ENCODE results near the gene IFT43. TPM values are rescaled to one million over a fixed set of nuclear protein-coding genes. Genes with fewer than 3 reads are reported as not detected.

IFT43 gene
- total RNA-seq, 2 experiments from 2014 or later = 14.1 to 15.0 TPM

GRCh38 chr14:75981426-75982265, 3.9 kb upstream of the IFT43 start, which contains the start of gene TGFB3:
Gene TGFB3, minus strand, starts transcription at chr14:75981995. Its CDS starts 1,102 bp downstream, at chr14:75980893.
- peaks cover 45% of the 10 kb centered on the region for H3K4me1 Mint-ChIP-seq (ENCODE audit: low read depth)
- peak within 1 kb of the TSS; percentile 72 for H3K4me3 Mint-ChIP-seq
- no peaks in the 10 kb centered on the region for H3K36me3 Mint-ChIP-seq
- no peaks in the 10 kb centered on the region for H3K9me3 Mint-ChIP-seq
- intact Hi-C loops (cut with micrococcal nuclease) = loop anchor here (1.0 to 2.0 kb wide), 4 partner anchors 75 to 405 kb away; partner anchors contain the start of gene TTLL5
- ChIA-PET CTCF (interaction anchor here (0.6 to 12.0 kb wide), 17 partner anchors 11 to 1334 kb away, joined by 3 to 181 read pairs (median 4); partner anchors contain the start of gene FLVCR2), POLR2A (interaction anchor here (1.4 kb wide), 1 partner anchor 321 kb away, joined by 5 read pairs; the partner anchor contains the start of genes ERG28 and TTLL5)
- peak within 1 kb of the TSS; percentile 68 for H3K27ac Mint-ChIP-seq
- H3K27me3 Mint-ChIP-seq = peaks cover 2% of the 10 kb centered on the region
- DNase-seq = peak; percentile 67

DNA sequence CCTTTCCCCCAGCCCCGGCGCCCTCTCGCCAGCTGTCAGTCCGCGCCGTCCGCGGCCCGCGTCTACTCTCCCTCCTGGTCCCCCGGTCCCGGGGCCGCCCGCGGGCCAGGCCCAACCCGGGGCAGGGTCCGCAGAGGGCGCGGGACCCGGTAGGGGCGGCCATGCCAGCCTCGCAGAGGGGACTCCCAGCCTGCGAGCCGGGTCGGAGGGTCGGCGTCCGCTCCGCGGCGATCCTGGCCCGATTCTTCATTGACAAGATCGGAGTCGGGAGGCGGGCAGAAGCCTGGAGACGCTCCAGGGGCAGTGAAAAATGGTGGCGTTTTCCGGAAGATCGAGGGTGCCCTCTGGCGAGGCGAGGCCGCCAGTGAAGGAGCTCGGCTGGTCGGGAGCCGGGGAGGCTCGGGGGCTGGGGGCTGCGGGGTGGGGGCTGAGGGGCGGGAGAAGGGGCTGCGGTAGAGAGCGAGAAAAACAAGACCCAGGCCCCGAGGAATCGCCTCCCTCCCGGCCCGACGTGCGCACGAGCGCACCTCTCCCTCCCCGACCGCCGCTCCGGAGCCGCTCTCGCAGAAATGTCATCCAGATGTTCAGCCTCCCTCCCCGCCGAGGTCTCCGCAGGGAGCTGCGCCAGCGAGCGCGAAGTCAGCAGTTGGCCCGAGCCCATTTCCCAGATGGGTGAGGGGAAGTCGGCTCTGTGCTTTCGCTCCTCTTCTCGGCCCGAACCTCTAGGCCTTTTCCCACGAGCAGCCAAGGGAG, 3.1 kb upstream of the IFT43 start:
- no peaks in the 10 kb centered on the region for H3K36me3 Mint-ChIP-seq
- no peak overlapping the region for H3K27ac Mint-ChIP-seq
- H3K9me3 Mint-ChIP-seq = no peaks in the 10 kb centered on the region
- ChIA-PET CTCF (interaction anchor here (0.5 to 12.0 kb wide), 28 partner anchors 9 to 406 kb away, joined by 3 to 181 read pairs (median 3); partner anchors contain the start of gene FLVCR2), POLR2A (interaction anchor here (0.8 to 1.4 kb wide), 2 partner anchors 179 to 322 kb away, joined by 3 to 5 read pairs; partner anchors contain the start of genes ERG28 and TTLL5)
- intact Hi-C loops (cut with micrococcal nuclease) = loop anchor here (1.0 to 2.0 kb wide), 4 partner anchors 76 to 406 kb away; partner anchors contain the start of gene TTLL5
- H3K4me3 Mint-ChIP-seq = peak overlapping the region; percentile 72
- H3K27me3 Mint-ChIP-seq = peaks cover 2% of the 10 kb centered on the region
- DNase-seq = peak; percentile 84
- peaks cover 47% of the 10 kb centered on the region for H3K4me1 Mint-ChIP-seq (ENCODE audit: low read depth)

DNA sequence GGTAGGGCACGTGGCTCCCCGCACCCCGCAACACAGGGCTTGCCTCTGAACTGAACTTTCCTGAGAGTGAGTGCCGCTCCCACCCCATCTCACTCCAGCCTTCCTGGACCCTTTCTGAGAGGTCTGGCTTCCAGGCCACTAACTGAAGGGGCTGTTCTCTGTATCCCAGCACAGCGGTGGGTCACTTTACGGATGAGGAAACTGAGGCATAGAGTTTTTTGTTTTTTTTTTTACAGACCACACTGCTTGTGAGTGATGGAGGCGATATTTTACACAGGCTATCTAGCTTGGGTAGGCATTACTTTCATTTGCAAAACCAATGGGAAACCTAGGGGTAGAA, 2.6 kb upstream of the IFT43 start:
- Mint-ChIP-seq H3K27ac (no peak overlapping the region), H3K4me3 (peak overlapping the region; percentile 63), H3K27me3 (peaks cover 2% of the 10 kb centered on the region), H3K9me3 (no peaks in the 10 kb centered on the region), H3K4me1 (ENCODE audit: low read depth) (peaks cover 47% of the 10 kb centered on the region), H3K36me3 (no peaks in the 10 kb centered on the region)
- intact Hi-C loops (cut with micrococcal nuclease) = loop anchor here (2.0 kb wide), 1 partner anchor 406 kb away; no protein-coding TSS in a partner anchor
- DNase-seq = no peak
- ChIA-PET CTCF (interaction anchor here (0.5 to 12.0 kb wide), 26 partner anchors 10 to 406 kb away, joined by 3 to 181 read pairs (median 3); partner anchors contain the start of gene FLVCR2), POLR2A (interaction anchor here (0.8 to 1.4 kb wide), 2 partner anchors 179 to 322 kb away, joined by 3 to 5 read pairs; partner anchors contain the start of genes ERG28 and TTLL5)

DNA sequence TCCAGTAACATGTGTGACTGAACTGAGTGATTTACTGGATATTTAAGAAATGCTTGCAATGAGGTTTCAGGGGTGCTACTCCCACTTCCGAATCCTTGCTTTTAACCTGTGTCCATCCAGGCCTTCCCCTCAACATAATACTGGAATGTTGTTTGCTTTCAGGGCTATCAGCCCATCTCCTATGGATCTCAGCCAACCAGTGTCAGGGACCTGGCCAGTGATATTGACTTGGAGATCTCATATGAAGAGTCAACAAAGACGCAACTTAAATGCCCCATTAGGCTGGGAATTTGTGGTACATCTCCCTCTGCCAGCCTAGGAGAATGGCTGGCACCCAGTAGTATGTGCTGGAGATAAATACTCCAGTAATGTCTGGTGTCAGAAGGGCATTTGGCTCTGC, 889 bp upstream of the IFT43 start:
- peaks cover 2% of the 10 kb centered on the region for H3K27me3 Mint-ChIP-seq
- no peak overlapping the region for H3K4me3 Mint-ChIP-seq
- H3K36me3 Mint-ChIP-seq = no peaks in the 10 kb centered on the region
- H3K4me1 Mint-ChIP-seq (ENCODE audit: low read depth) = peaks cover 34% of the 10 kb centered on the region
- ChIA-PET CTCF (interaction anchor here (0.7 to 12.0 kb wide), 4 partner anchors 78 to 274 kb away, joined by 3 to 181 read pairs (median 70); no protein-coding TSS in a partner anchor), POLR2A (no interaction called here)
- no peaks in the 10 kb centered on the region for H3K9me3 Mint-ChIP-seq
- intact Hi-C loops (cut with micrococcal nuclease) = loop anchor here (1.0 kb wide), 1 partner anchor 168 kb away; no protein-coding TSS in a partner anchor
- no peak for DNase-seq
- no peak overlapping the region for H3K27ac Mint-ChIP-seq

- CTCF ChIA-PET = interaction anchor here (11.8 to 12.0 kb wide), 2 partner anchors 79 to 276 kb away, joined by 136 to 181 read pairs; no protein-coding TSS in a partner anchor
- H3K27me3 Mint-ChIP-seq = peaks cover 2% of the 10 kb centered on the region
- intact Hi-C loops (cut with micrococcal nuclease) = no loop called here
Observed at GRCh38 chr14:75986439-75986765, 839 bp downstream of the IFT43 start.

DNA sequence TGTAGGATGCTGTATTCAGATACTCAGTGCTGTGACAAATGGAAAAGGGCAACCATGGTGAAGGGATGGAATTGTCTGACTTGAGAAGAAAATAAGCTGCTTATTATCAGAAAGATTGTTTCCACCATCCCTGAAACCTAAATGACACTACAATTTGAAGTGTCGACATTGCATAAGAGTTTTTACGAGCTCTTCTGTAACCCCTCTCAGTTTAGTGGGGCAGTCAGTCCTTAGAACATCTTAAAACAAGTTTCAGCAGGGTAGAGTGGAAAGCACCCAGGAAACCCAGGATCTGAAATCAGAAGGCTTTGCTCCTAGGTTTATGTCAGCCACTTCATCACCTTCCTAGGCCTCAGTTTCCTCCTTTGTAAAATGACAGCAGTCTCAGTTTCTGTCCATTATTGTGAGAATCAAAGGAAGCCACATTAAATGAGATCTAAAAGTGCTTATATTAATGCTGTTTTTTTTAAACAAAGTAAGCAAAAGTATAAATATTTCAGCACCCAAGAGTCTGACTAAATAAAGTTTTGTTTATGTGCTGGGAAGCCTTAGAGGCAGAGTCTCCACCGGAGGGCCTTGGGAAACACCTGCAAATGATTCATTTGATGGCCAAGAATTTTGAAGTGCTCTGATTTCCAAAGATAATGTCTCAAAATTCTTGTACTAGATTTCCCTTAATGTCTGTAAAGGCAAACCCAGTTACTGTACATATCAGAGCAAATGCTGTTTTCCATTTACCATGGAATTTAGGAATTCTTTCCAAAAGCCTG, 1.8 kb downstream of the IFT43 start:
- intact Hi-C loops (cut with micrococcal nuclease) = no loop called here
- POLR2A ChIA-PET = no interaction called here
- CTCF ChIA-PET = interaction anchor here (11.8 to 12.0 kb wide), 2 partner anchors 80 to 277 kb away, joined by 136 to 181 read pairs; no protein-coding TSS in a partner anchor
- DNase-seq = no peak
- Mint-ChIP-seq H3K4me1 (ENCODE audit: low read depth) (peaks cover 14% of the 10 kb centered on the region), H3K9me3 (no peaks in the 10 kb centered on the region), H3K27me3 (peaks cover 2% of the 10 kb centered on the region), H3K36me3 (peaks cover 4% of the 10 kb centered on the region), H3K27ac (no peak overlapping the region), H3K4me3 (no peak overlapping the region)

More at GRCh38 chr14:75986439-75986765, 839 bp downstream of the IFT43 start:
- no peak for DNase-seq
- POLR2A ChIA-PET = interaction anchor here (0.6 kb wide), 1 partner anchor 438 kb away, joined by 3 read pairs; no protein-coding TSS in a partner anchor
- H3K36me3 Mint-ChIP-seq = peaks cover 4% of the 10 kb centered on the region
- no peak overlapping the region for H3K27ac Mint-ChIP-seq
- peak overlapping the region; percentile 81 for H3K4me3 Mint-ChIP-seq
- no peaks in the 10 kb centered on the region for H3K9me3 Mint-ChIP-seq
- peaks cover 20% of the 10 kb centered on the region for H3K4me1 Mint-ChIP-seq (ENCODE audit: low read depth)

DNA sequence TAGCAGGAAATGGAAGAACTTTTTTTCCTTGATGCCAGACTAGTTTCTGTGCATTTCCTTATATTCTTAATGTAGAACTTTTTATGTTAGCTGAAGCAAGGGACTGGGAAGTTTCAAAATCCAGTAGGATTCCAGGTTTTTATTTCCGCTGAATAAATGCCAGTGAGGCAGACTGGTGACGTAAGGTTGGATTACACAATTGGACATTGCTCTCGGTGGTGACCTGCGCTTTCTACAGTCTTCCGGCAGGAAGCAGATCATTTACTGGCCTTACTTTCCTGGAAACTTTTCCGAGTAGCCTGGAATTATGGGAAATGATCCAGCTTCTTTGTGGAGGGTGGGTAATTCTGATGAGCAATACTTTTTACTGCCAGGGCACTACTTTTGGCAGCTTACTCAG, 3.6 kb downstream of the IFT43 start:
- ChIA-PET POLR2A (no interaction called here), CTCF (interaction anchor here (1.1 to 1.6 kb wide), 4 partner anchors 10 to 280 kb away, joined by 3 to 7 read pairs (median 3); no protein-coding TSS in a partner anchor)
- Mint-ChIP-seq H3K27ac (no peak overlapping the region), H3K9me3 (no peaks in the 10 kb centered on the region), H3K27me3 (no peaks in the 10 kb centered on the region), H3K36me3 (peaks cover 4% of the 10 kb centered on the region), H3K4me1 (ENCODE audit: low read depth) (peaks cover 14% of the 10 kb centered on the region), H3K4me3 (no peak overlapping the region)
- intact Hi-C loops (cut with micrococcal nuclease) = no loop called here
- no peak for DNase-seq

- Mint-ChIP-seq H3K4me3 (no peak overlapping the region), H3K27me3 (no peaks in the 10 kb centered on the region), H3K4me1 (ENCODE audit: low read depth) (peaks cover 14% of the 10 kb centered on the region), H3K9me3 (no peaks in the 10 kb centered on the region), H3K27ac (no peak overlapping the region), H3K36me3 (peaks cover 4% of the 10 kb centered on the region)
- CTCF ChIA-PET = interaction anchor here (1.1 to 1.4 kb wide), 2 partner anchors 11 to 281 kb away, joined by 3 to 7 read pairs; no protein-coding TSS in a partner anchor
- DNase-seq = no peak
- POLR2A ChIA-PET = no interaction called here
- intact Hi-C loops (cut with micrococcal nuclease) = no loop called here
Observed at GRCh38 chr14:75990297-75990696, 4.7 kb downstream of the IFT43 start.

- Mint-ChIP-seq H3K27ac (no peak overlapping the region), H3K36me3 (peaks cover 4% of the 10 kb centered on the region), H3K4me1 (ENCODE audit: low read depth) (peaks cover 5% of the 10 kb centered on the region), H3K4me3 (no peak overlapping the region), H3K27me3 (no peaks in the 10 kb centered on the region), H3K9me3 (no peaks in the 10 kb centered on the region)
- intact Hi-C loops (cut with micrococcal nuclease) = no loop called here
- CTCF ChIA-PET = no interaction called here
- POLR2A ChIA-PET = no interaction called here
- no peak for DNase-seq
Observed at GRCh38 chr14:75991753-75992152, 6.2 kb downstream of the IFT43 start.

DNA sequence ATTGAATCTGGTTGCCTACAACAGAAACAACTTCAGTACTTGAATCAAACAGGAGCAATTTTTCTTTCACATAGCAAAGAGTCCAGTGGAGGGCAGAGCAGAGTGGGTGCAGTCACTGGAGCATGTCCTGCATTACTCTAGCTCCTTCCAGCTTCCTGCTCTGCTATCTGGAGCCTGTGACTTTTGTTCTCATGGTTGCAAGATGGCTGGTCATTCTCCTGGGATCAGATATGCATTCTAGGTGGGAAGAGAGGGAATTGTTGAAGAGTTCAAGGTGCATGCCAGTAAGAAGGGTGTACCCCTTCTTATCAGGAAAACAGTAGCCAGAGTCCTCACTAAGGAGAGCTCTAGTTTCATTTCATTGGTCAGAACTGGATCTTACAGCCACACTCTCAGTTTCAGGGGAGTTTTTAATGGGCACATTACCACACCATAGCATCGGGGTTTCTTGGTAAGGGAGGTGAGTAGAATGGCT, 8.0 kb downstream of the IFT43 start:
- intact Hi-C loops (cut with micrococcal nuclease) = no loop called here
- ChIA-PET POLR2A (no interaction called here), CTCF (interaction anchor here (0.8 to 1.0 kb wide), 2 partner anchors 19 to 57 kb away, joined by 3 read pairs; no protein-coding TSS in a partner anchor)
- Mint-ChIP-seq H3K27ac (no peak overlapping the region), H3K36me3 (peaks cover 10% of the 10 kb centered on the region), H3K4me3 (no peak overlapping the region), H3K4me1 (ENCODE audit: low read depth) (peaks cover 4% of the 10 kb centered on the region), H3K9me3 (no peaks in the 10 kb centered on the region), H3K27me3 (no peaks in the 10 kb centered on the region)
- DNase-seq = no peak

Data from activated CD4-positive, alpha-beta memory T cell treated with anti-CD3 and anti-CD28 coated beads for 36 hours (primary cell).